GM21717 (cell line): Measurements from ENCODE around the gene UBE3C.
"Not testable (repeated sequence)": the region's sequence is repeated elsewhere in the genome, so short reads cannot be mapped to it uniquely, and the experiment has no call there.

ENCODE experiments used
- ATAC-seq: cut with Tn5 transposase; IDR thresholded peaks from one replicate; pipeline ENCODE4 v1.9.1; 2021; ENCODE audit warnings: mild to moderate bottlenecking, moderate library complexity; ENCODE audit not compliant: unreplicated experiment

The UBE3C gene

GRCh38 chr7:157138424-157139110 lies at the start of gene UBE3C:
Gene UBE3C, plus strand, starts transcription at chr7:157138926. Its CDS starts 347 bp downstream, at chr7:157139273.
- ATAC-seq: peak; percentile 81

GRCh38 chr7:157089100-157089610 lies 49.6 kb upstream of the UBE3C start:
- no peak for ATAC-seq

GRCh38 chr7:157090485-157091165 lies 48.1 kb upstream of the UBE3C start:
- ATAC-seq: no peak

- no peak for ATAC-seq
Measured at GRCh38 chr7:157096286-157097055, 42.3 kb upstream of the UBE3C start.

GRCh38 chr7:157097056-157097329 lies 41.7 kb upstream of the UBE3C start:
- no peak for ATAC-seq

- ATAC-seq: no peak
Measured at GRCh38 chr7:157097569-157097968, 41.2 kb upstream of the UBE3C start.

- not testable (repeated sequence) for ATAC-seq
Measured at GRCh38 chr7:157100005-157100404, 38.7 kb upstream of the UBE3C start.

- ATAC-seq: not testable (repeated sequence)
Measured at GRCh38 chr7:157103641-157104040, 35.1 kb upstream of the UBE3C start.

- ATAC-seq: no peak
Measured at GRCh38 chr7:157111311-157111710, 27.4 kb upstream of the UBE3C start.

GRCh38 chr7:157112706-157113105 lies 26.0 kb upstream of the UBE3C start:
- no peak for ATAC-seq

- ATAC-seq: no peak
Measured at GRCh38 chr7:157113607-157114006, 25.1 kb upstream of the UBE3C start.

GRCh38 chr7:157116762-157117161 lies 22.0 kb upstream of the UBE3C start:
- ATAC-seq: no peak

GRCh38 chr7:157117796-157118195 lies 20.9 kb upstream of the UBE3C start:
- no peak for ATAC-seq

GRCh38 chr7:157120181-157120580 lies 18.5 kb upstream of the UBE3C start:
- ATAC-seq: no peak

- ATAC-seq: no peak
Measured at GRCh38 chr7:157121184-157121715, 17.5 kb upstream of the UBE3C start.

- ATAC-seq: no peak
Measured at GRCh38 chr7:157122800-157123495, 15.8 kb upstream of the UBE3C start.

GRCh38 chr7:157124690-157125089 lies 14.0 kb upstream of the UBE3C start:
- ATAC-seq: no peak

- no peak for ATAC-seq
Measured at GRCh38 chr7:157125376-157126223, 13.1 kb upstream of the UBE3C start.

- ATAC-seq: no peak
Measured at GRCh38 chr7:157126921-157127320, 11.8 kb upstream of the UBE3C start.

GRCh38 chr7:157129200-157129599 lies 9.5 kb upstream of the UBE3C start:
- ATAC-seq: no peak
